Activated CD8-positive, alpha-beta T cell treated with anti-CD3 and anti-CD28 coated beads for 36 hours (primary cell): Measurements from ENCODE around the gene TRAF4. TPM values are rescaled to one million over a fixed set of nuclear protein-coding genes. Genes with fewer than 3 reads are reported as not detected.

Experiments
- ATAC-seq: fragments of 200-7000 bp; cut with Tn5 transposase; one replicate; pipeline ENCODE4 v1.10.0; 2021; ENCODE audit warnings: mild to moderate bottlenecking, moderate library complexity
- CTCF ChIA-PET: fragments of 350-600 bp; sonication (Branson Sonifier 250); formaldehyde crosslinking; loops from one replicate; lab custom pipeline; 2021; ENCODE audit warnings: antibody characterized with exemption; lab: Charles Lee
- POLR2A ChIA-PET: fragments of 350-600 bp; sonication (Branson Sonifier 250); formaldehyde crosslinking; loops from one replicate; lab custom pipeline; 2021; ENCODE audit warnings: antibody characterized with exemption; lab: Charles Lee
- DNase-seq: peaks from one replicate; pipeline ENCODE4 v3.0.0-alpha.2; 2020
- H3K27ac Mint-ChIP-seq: one replicate; pipeline ENCODE4 v1.8.0; 2021; ENCODE audit warnings: mild to moderate bottlenecking, mixed read lengths
- H3K27me3 Mint-ChIP-seq: one replicate; pipeline ENCODE4 v1.8.0; 2021; ENCODE audit warnings: mixed read lengths
- H3K36me3 Mint-ChIP-seq: one replicate; pipeline ENCODE4 v1.8.0; 2021; ENCODE audit warnings: low read depth, mixed read lengths
- H3K4me1 Mint-ChIP-seq: one replicate; pipeline ENCODE4 v1.8.0; 2021; ENCODE audit warnings: low read depth, mixed read lengths
- H3K4me3 Mint-ChIP-seq: one replicate; pipeline ENCODE4 v1.8.0; 2021; ENCODE audit warnings: mild to moderate bottlenecking, moderate library complexity, mixed read lengths
- H3K9me3 Mint-ChIP-seq: one replicate; pipeline ENCODE4 v1.8.0; 2021; ENCODE audit warnings: mixed read lengths
- CTCF ChIP-seq: fragments of 200-600 bp; IDR thresholded peaks from one replicate; pipeline ENCODE4 v1.8.0; 2022; ENCODE audit warnings: antibody characterized with exemption, mild to moderate bottlenecking
- intact Hi-C: fragments of 100-400 bp; cut with micrococcal nuclease; formaldehyde crosslinking; loops from one replicate; pipeline ENCODE4 v1.10.0; 2022
- total RNA-seq, 2 experiments: library from RNA; stranded (reverse); gene quantifications; one replicate each; pipeline ENCODE4 v1.2.3, GENCODE V29; 2021

TRAF4 gene
- total RNA-seq, 2 experiments from 2014 or later, result 140 to 151 TPM

- DNase-seq (no peak), ATAC-seq (no peak)
- no peak overlapping the region for H3K4me3 Mint-ChIP-seq
- H3K27me3 Mint-ChIP-seq, result peaks cover 14% of the 10 kb centered on the region
- CTCF ChIA-PET, result no interaction called here
- H3K36me3 Mint-ChIP-seq, result no peaks in the 10 kb centered on the region
- H3K4me1 Mint-ChIP-seq, result peaks cover 24% of the 10 kb centered on the region
- no peaks in the 10 kb centered on the region for H3K9me3 Mint-ChIP-seq
- no peak overlapping the region for H3K27ac Mint-ChIP-seq
- POLR2A ChIA-PET, result interaction anchor here (0.6 to 7.7 kb wide), 3 partner anchors 12 to 859 kb away, joined by 3 to 65 read pairs (median 3); partner anchors contain the start of genes NEK8, SUPT6H and TLCD1
- intact Hi-C loops, result no loop called here
- no peak for TF ChIP-seq CTCF
Measured at GRCh38 chr17:28714281-28714680, 29.5 kb upstream of the TRAF4 start.

- H3K36me3 Mint-ChIP-seq, result peaks cover 5% of the 10 kb centered on the region
- intact Hi-C loops, result no loop called here
- no peak for TF ChIP-seq CTCF
- ATAC-seq (no peak), DNase-seq (no peak)
- peaks cover 14% of the 10 kb centered on the region for H3K27me3 Mint-ChIP-seq
- POLR2A ChIA-PET, result interaction anchor here (1.2 to 7.7 kb wide), 2 partner anchors 11 to 53 kb away, joined by 3 to 65 read pairs; partner anchors contain the start of genes NEK8, SUPT6H and TLCD1
- CTCF ChIA-PET, result interaction anchor here (0.9 kb wide), 1 partner anchor 54 kb away, joined by 3 read pairs; no protein-coding TSS in a partner anchor
- no peak overlapping the region for H3K4me3 Mint-ChIP-seq
- no peaks in the 10 kb centered on the region for H3K9me3 Mint-ChIP-seq
- no peak overlapping the region for H3K27ac Mint-ChIP-seq
- H3K4me1 Mint-ChIP-seq, result peaks cover 26% of the 10 kb centered on the region
Measured at GRCh38 chr17:28715217-28715616, 28.6 kb upstream of the TRAF4 start.

- H3K4me1 Mint-ChIP-seq, result peaks cover 18% of the 10 kb centered on the region
- no peak for TF ChIP-seq CTCF
- DNase-seq (no peak), ATAC-seq (no peak)
- H3K27ac Mint-ChIP-seq, result peak overlapping the region; percentile 42
- ChIA-PET POLR2A (interaction anchor here (0.8 to 7.7 kb wide), 2 partner anchors 9 to 10 kb away, joined by 3 to 65 read pairs; partner anchors contain the start of genes NEK8 and TLCD1), CTCF (interaction anchor here (1.1 to 1.5 kb wide), 2 partner anchors 47 to 185 kb away, joined by 3 to 4 read pairs; no protein-coding TSS in a partner anchor)
- peaks cover 22% of the 10 kb centered on the region for H3K36me3 Mint-ChIP-seq
- peaks cover 14% of the 10 kb centered on the region for H3K27me3 Mint-ChIP-seq
- no peaks in the 10 kb centered on the region for H3K9me3 Mint-ChIP-seq
- H3K4me3 Mint-ChIP-seq, result peak overlapping the region; percentile 57
- intact Hi-C loops, result no loop called here
Measured at GRCh38 chr17:28716740-28717577, 26.9 kb upstream of the TRAF4 start.

- CTCF ChIA-PET, result no interaction called here
- DNase-seq (peak; percentile 58), ATAC-seq (no peak)
- Mint-ChIP-seq H3K4me1 (peaks cover 19% of the 10 kb centered on the region), H3K9me3 (no peaks in the 10 kb centered on the region), H3K4me3 (peak within 1 kb of the TSS; percentile 71), H3K36me3 (peaks cover 30% of the 10 kb centered on the region), H3K27me3 (peaks cover 14% of the 10 kb centered on the region), H3K27ac (peak within 1 kb of the TSS; percentile 81)
- POLR2A ChIA-PET, result no interaction called here
- no peak for TF ChIP-seq CTCF
- intact Hi-C loops, result no loop called here
Measured at GRCh38 chr17:28717578-28718332, 26.1 kb upstream of the TRAF4 start, which contains the start of gene RAB34. Gene RAB34 (minus strand): TSS chr17:28717868. CDS start chr17:28717266, 602 bp downstream.
